Activated B cell treated with CpG ODN at 0.5 μM for 24 hours (primary cell): ENCODE measurements around the gene ITGA11. TPM values are rescaled to one million over a fixed set of nuclear protein-coding genes. Genes with fewer than 3 reads are reported as not detected.

ENCODE experiments used
- ATAC-seq: fragments of 200-7000 bp; cut with Tn5 transposase; one replicate; pipeline ENCODE4 v1.10.0; 2021; ENCODE audit warnings: low read depth, mild to moderate bottlenecking, moderate library complexity
- CTCF ChIA-PET: fragments of 350-600 bp; sonication (Branson Sonifier 250); formaldehyde crosslinking; loops from one replicate; lab custom pipeline; 2021; ENCODE audit warnings: antibody characterized with exemption; lab: Charles Lee
- POLR2A ChIA-PET: fragments of 350-600 bp; sonication (Branson Sonifier 250); formaldehyde crosslinking; loops from one replicate; lab custom pipeline; 2021; ENCODE audit warnings: antibody characterized with exemption; lab: Charles Lee
- DNase-seq: peaks from one replicate; pipeline ENCODE4 v3.0.0; 2022
- H3K27ac Mint-ChIP-seq: one replicate; pipeline ENCODE4 v1.8.0; 2020; ENCODE audit warnings: mixed read lengths
- H3K27me3 Mint-ChIP-seq: one replicate; pipeline ENCODE4 v1.8.0; 2021; ENCODE audit warnings: mixed read lengths
- H3K36me3 Mint-ChIP-seq: one replicate; pipeline ENCODE4 v1.8.0; 2021; ENCODE audit warnings: low read depth, mixed read lengths
- H3K4me1 Mint-ChIP-seq: one replicate; pipeline ENCODE4 v1.8.0; 2021; ENCODE audit warnings: mixed read lengths
- H3K4me3 Mint-ChIP-seq: one replicate; pipeline ENCODE4 v1.8.0; 2020; ENCODE audit warnings: mild to moderate bottlenecking, mixed read lengths
- H3K9me3 Mint-ChIP-seq: one replicate; pipeline ENCODE4 v1.8.0; 2020; ENCODE audit warnings: mixed read lengths
- intact Hi-C: fragments of 100-400 bp; cut with micrococcal nuclease; formaldehyde crosslinking; loops from one replicate; pipeline ENCODE4 v1.15.1; 2024
- total RNA-seq: library from RNA; stranded (reverse); gene quantifications from 2 replicates; pipeline ENCODE4 v1.2.3, GENCODE V29; 2022
- TF ChIP-seq, protein P1 (sequence below): fragments of 200-600 bp; IDR thresholded peaks from one replicate; pipeline ENCODE4 v1.8.0; 2022; ENCODE audit warnings: antibody characterized with exemption, mild to moderate bottlenecking

ITGA11 gene
- total RNA-seq, 1 donor from 2014 or later: not detected

DNA sequence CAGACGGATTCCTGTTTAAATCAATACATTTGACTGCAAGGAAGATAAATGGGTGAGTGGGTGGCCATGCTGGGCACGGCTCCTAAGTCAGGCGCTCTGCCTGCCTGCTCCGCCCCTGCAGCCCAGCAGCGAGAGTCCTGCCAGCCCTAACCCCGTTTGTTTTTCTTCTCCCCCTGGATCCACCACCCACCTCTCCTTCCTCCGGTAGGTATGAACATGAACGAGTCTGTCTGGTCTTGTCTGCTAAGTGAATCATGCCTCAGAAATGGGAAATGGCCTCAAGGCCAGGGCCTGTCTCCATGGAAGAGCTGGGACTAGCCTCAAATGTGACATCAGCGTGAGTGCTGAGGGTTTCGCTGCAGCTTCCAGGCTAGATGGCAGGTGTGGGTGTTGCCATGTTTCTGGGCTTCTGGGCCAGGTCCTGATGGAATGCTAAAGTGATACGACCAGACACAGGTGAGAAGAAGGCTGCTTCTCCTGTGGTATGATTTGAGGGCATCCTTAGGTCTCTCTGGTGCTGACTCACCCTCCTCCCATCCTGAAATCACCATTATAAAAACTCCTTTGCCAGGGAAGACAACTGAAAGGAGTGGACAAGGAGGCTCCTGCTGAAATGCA, 160.0 kb downstream of the ITGA11 start:
- peaks cover 12% of the 10 kb centered on the region for H3K27me3 Mint-ChIP-seq
- no peak overlapping the region for H3K27ac Mint-ChIP-seq
- TF ChIP-seq, protein P1, sequence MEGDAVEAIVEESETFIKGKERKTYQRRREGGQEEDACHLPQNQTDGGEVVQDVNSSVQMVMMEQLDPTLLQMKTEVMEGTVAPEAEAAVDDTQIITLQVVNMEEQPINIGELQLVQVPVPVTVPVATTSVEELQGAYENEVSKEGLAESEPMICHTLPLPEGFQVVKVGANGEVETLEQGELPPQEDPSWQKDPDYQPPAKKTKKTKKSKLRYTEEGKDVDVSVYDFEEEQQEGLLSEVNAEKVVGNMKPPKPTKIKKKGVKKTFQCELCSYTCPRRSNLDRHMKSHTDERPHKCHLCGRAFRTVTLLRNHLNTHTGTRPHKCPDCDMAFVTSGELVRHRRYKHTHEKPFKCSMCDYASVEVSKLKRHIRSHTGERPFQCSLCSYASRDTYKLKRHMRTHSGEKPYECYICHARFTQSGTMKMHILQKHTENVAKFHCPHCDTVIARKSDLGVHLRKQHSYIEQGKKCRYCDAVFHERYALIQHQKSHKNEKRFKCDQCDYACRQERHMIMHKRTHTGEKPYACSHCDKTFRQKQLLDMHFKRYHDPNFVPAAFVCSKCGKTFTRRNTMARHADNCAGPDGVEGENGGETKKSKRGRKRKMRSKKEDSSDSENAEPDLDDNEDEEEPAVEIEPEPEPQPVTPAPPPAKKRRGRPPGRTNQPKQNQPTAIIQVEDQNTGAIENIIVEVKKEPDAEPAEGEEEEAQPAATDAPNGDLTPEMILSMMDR: no peak
- POLR2A ChIA-PET: no interaction called here
- intact Hi-C loops: loop anchor here (10.0 kb wide), 1 partner anchor 893 kb away; the partner anchor contains the start of gene GLCE
- CTCF ChIA-PET: no interaction called here
- no peak for DNase-seq
- H3K4me3 Mint-ChIP-seq: no peak overlapping the region
- H3K4me1 Mint-ChIP-seq: peaks cover 7% of the 10 kb centered on the region
- H3K9me3 Mint-ChIP-seq: no peaks in the 10 kb centered on the region
- no peak for ATAC-seq
- H3K36me3 Mint-ChIP-seq: no peaks in the 10 kb centered on the region

DNA sequence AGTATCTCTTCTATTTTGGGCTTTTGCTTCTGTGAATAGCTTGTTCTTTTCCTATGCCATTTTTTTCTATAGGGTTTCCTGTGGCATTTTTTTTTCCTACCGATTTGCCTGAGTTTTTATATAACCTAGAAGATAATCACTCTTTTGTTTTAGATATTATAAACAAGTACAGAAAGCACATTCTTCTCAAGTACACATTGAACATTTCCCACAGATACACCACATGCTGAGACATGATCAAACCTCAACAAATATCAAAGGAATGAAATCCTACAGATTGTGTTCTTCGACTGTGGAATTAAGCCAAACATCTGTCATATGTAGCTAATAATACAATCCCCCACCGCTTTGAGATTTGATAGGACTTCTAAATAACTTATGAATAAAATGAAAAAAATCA, 163.6 kb downstream of the ITGA11 start:
- no peak for ATAC-seq
- H3K9me3 Mint-ChIP-seq: no peaks in the 10 kb centered on the region
- no peak overlapping the region for H3K4me3 Mint-ChIP-seq
- no peak overlapping the region for H3K27ac Mint-ChIP-seq
- H3K4me1 Mint-ChIP-seq: no peaks in the 10 kb centered on the region
- no peaks in the 10 kb centered on the region for H3K36me3 Mint-ChIP-seq
- no peak for DNase-seq
- peaks cover 21% of the 10 kb centered on the region for H3K27me3 Mint-ChIP-seq
- ChIA-PET CTCF (no interaction called here), POLR2A (no interaction called here)
- TF ChIP-seq, protein P1: no peak
- intact Hi-C loops: no loop called here

DNA sequence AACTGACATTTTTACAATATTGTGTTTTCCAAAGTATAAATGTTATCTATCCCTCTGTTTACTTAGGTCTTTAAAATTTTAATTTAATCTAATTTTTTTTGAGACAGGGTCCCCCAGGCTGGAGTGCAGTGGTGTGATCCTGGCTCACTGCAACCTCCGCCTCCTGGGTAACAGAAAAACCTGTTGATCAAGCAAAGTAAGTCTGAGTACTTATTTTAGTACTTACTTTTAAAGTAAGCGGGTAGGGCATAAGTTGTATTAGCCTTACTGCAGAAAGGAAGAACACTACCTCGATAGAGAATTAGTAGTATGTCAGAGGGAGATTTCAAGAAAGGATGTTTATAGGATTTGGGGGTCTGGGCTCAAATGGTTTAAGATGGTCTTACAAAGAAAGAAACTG, 166.3 kb downstream of the ITGA11 start:
- POLR2A ChIA-PET: no interaction called here
- no peak for ATAC-seq
- H3K9me3 Mint-ChIP-seq: no peaks in the 10 kb centered on the region
- DNase-seq: no peak
- TF ChIP-seq, protein P1: no peak
- intact Hi-C loops: no loop called here
- CTCF ChIA-PET: no interaction called here
- H3K4me3 Mint-ChIP-seq: no peak overlapping the region
- H3K27ac Mint-ChIP-seq: no peak overlapping the region
- H3K36me3 Mint-ChIP-seq: no peaks in the 10 kb centered on the region
- H3K4me1 Mint-ChIP-seq: no peaks in the 10 kb centered on the region
- H3K27me3 Mint-ChIP-seq: peaks cover 35% of the 10 kb centered on the region

DNA sequence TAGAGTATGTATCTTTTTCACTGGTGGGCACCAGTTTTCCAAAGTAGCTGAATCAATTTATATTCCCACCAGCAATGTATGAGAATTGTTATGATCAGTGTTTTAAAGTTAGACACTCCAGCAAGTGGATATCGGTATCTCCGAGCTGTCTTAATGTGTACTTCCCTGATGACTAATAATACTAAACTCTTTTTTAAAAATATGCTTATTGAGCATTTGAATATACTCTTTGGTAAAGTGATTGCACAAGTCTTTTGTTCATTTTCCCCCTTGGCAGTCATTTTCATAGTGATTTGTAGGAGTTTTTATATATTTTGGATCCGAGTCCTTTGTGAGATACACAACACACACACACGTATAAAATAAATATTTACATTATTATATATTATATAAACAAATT, 166.9 kb downstream of the ITGA11 start:
- peaks cover 35% of the 10 kb centered on the region for H3K27me3 Mint-ChIP-seq
- TF ChIP-seq, protein P1: no peak
- H3K9me3 Mint-ChIP-seq: no peaks in the 10 kb centered on the region
- DNase-seq: no peak
- H3K27ac Mint-ChIP-seq: no peak overlapping the region
- ChIA-PET CTCF (interaction anchor here (1.4 kb wide), 1 partner anchor 12 kb away, joined by 4 read pairs; no protein-coding TSS in a partner anchor), POLR2A (no interaction called here)
- H3K4me3 Mint-ChIP-seq: no peak overlapping the region
- H3K4me1 Mint-ChIP-seq: no peaks in the 10 kb centered on the region
- no peak for ATAC-seq
- intact Hi-C loops: no loop called here
- H3K36me3 Mint-ChIP-seq: no peaks in the 10 kb centered on the region

DNA sequence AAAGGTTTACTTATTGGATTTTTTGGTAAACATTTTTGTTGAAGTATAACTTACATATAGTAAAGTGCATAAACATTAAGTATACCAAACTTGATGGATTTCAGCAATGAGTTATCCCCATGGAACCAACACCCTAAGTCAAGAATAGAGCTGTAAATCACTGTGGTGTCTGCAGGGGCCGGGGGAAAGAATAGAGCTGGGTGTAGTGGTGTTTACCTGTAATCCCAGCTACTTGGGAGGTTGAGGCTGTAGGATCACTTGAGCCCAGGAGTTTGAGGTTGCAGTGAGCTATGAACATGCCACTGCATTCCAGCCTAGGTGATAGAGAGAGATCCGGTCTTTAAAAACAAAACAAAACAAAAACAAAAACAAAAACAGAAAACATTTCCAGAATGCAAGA, 167.7 kb downstream of the ITGA11 start:
- TF ChIP-seq, protein P1: no peak
- Mint-ChIP-seq H3K36me3 (no peaks in the 10 kb centered on the region), H3K4me1 (no peaks in the 10 kb centered on the region), H3K27ac (no peak overlapping the region), H3K9me3 (no peaks in the 10 kb centered on the region), H3K4me3 (no peak overlapping the region), H3K27me3 (peaks cover 35% of the 10 kb centered on the region)
- DNase-seq (no peak), ATAC-seq (no peak)
- POLR2A ChIA-PET: interaction anchor here (0.7 kb wide), 1 partner anchor 1802 kb away, joined by 5 read pairs; no protein-coding TSS in a partner anchor
- CTCF ChIA-PET: interaction anchor here (1.4 kb wide), 1 partner anchor 11 kb away, joined by 4 read pairs; no protein-coding TSS in a partner anchor
- intact Hi-C loops: no loop called here
